Stimulated activated CD4-positive, alpha-beta T cell treated with anti-CD3 and anti-CD28 coated beads, Interleukin-1b, Interleukin-23, amount 100 ng/mL, for 4 hours (primary cell): Measurements from ENCODE around the gene CACNA1H.
A peak's percentile ranks its signal among the peaks of the same experiment; 100 is the strongest.

Experiments
- DNase-seq, 2 donors: peaks; one replicate each; pipeline ENCODE4 v3.0.0-alpha.2; 2020; ENCODE audit warnings: low read depth in 2 of 2

CACNA1H gene

GRCh38 chr16:1142911-1143310 lies 10.0 kb upstream of the CACNA1H start:
- no peak for DNase-seq

GRCh38 chr16:1143761-1144450 lies 9.0 kb upstream of the CACNA1H start:
- DNase-seq = no peak

GRCh38 chr16:1144476-1145382 lies 8.2 kb upstream of the CACNA1H start:
- no peak for DNase-seq

- no peak for DNase-seq
These were observed 7.4 kb upstream of the CACNA1H start for GRCh38 chr16:1145383-1146100.

- no peak for DNase-seq
These were observed 6.5 kb upstream of the CACNA1H start for GRCh38 chr16:1146409-1146808.

GRCh38 chr16:1147027-1147426 lies 5.9 kb upstream of the CACNA1H start:
- no peak for DNase-seq

- no peak for DNase-seq
These were observed 3.7 kb upstream of the CACNA1H start for GRCh38 chr16:1149101-1149636.

GRCh38 chr16:1150511-1150982 lies 2.4 kb upstream of the CACNA1H start:
- DNase-seq = no peak

- no peak for DNase-seq
These were observed 1.3 kb upstream of the CACNA1H start for GRCh38 chr16:1151424-1152122.

- peak in 1 of 2 donors; percentile 69 for DNase-seq
These were observed 725 bp upstream of the CACNA1H start for GRCh38 chr16:1152123-1152638.

GRCh38 chr16:1153480-1154160 lies 714 bp downstream of the CACNA1H start:
- DNase-seq = no peak

- no peak for DNase-seq
These were observed 1.5 kb downstream of the CACNA1H start for GRCh38 chr16:1154291-1154886.

GRCh38 chr16:1154887-1155331 lies 2.0 kb downstream of the CACNA1H start:
- DNase-seq = no peak

- no peak for DNase-seq
These were observed 2.6 kb downstream of the CACNA1H start for GRCh38 chr16:1155353-1156054.

- DNase-seq = no peak
These were observed 3.4 kb downstream of the CACNA1H start for GRCh38 chr16:1156055-1156982.

GRCh38 chr16:1156983-1157638 lies 4.2 kb downstream of the CACNA1H start:
- DNase-seq = no peak

GRCh38 chr16:1157639-1158455 lies 4.9 kb downstream of the CACNA1H start:
- no peak for DNase-seq
